MM.1S (cell line): ENCODE measurements around the gene BTBD9.

ENCODE experiments used
- EZH2phosphoT487 ChIP-seq: fragments of 300-600 bp; sonication (generic); IDR thresholded peaks from 2 replicates; pipeline ENCODE4 v1.6.1; 2018; ENCODE audit warnings: antibody characterized with exemption, low read length
- TF ChIP-seq, protein P1 (sequence below): fragments of 300-600 bp; sonication (generic); IDR thresholded peaks from 2 replicates; pipeline ENCODE4 v1.5.1; 2016; ENCODE audit warnings: antibody characterized with exemption, low read length, mixed read lengths

DNA sequence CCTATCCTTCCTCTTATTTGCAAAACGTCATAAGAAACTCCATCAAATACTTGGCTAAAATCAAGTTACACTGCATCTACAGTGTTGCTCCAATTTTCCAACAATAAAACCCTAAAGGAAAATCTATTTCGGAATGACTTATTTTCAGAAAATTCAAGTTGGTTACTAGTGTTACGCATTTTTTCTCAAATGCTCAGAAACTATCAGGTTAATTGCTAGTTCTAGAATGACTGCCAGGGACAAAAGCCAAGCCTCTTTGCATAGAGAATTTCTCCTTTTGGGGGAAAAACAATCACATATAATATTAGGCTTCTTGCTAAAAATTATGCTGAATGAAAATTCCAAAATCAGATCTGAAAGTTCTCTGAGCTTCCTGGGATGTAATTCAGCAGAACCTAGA lies 210.2 kb downstream of the BTBD9 start:
- TF ChIP-seq EZH2phosphoT487: no peak
- TF ChIP-seq, protein P1, sequence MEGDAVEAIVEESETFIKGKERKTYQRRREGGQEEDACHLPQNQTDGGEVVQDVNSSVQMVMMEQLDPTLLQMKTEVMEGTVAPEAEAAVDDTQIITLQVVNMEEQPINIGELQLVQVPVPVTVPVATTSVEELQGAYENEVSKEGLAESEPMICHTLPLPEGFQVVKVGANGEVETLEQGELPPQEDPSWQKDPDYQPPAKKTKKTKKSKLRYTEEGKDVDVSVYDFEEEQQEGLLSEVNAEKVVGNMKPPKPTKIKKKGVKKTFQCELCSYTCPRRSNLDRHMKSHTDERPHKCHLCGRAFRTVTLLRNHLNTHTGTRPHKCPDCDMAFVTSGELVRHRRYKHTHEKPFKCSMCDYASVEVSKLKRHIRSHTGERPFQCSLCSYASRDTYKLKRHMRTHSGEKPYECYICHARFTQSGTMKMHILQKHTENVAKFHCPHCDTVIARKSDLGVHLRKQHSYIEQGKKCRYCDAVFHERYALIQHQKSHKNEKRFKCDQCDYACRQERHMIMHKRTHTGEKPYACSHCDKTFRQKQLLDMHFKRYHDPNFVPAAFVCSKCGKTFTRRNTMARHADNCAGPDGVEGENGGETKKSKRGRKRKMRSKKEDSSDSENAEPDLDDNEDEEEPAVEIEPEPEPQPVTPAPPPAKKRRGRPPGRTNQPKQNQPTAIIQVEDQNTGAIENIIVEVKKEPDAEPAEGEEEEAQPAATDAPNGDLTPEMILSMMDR: no peak
